Measurements from ENCODE around the gene ETHE1.

ETHE1 gene

DNA sequence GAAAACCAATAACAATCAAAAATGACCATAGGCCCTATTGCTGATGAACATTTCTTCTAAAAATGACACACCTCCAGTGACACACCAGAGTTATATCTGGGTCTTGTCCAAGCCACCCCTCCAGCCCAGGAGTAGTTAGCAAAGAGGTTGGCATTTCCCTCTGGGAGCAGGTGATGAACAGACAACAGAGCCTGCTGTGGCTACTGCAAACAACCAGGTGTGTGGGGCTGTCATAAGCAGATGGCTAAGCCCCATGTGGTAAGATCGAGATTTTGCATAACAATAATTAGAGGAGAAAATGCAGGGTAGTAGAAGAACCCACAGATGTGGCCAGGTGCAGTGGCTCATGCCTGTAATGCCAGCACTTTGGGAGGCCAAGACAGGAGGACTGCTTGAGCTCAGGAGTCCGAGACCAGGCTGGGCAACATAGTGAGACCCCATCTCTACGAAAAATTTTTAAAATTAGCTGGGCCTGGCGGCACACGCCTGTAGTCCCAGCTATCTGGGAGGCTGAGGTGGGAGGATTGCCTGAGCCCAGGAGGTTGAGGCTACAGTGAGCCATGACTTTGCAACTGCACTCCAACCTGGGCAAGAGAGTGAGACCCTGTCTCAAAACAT lies 43.3 kb upstream of the ETHE1 start:
- H3K27ac ChIP-seq: no peak overlapping the region
- TF ChIP-seq, protein P1, sequence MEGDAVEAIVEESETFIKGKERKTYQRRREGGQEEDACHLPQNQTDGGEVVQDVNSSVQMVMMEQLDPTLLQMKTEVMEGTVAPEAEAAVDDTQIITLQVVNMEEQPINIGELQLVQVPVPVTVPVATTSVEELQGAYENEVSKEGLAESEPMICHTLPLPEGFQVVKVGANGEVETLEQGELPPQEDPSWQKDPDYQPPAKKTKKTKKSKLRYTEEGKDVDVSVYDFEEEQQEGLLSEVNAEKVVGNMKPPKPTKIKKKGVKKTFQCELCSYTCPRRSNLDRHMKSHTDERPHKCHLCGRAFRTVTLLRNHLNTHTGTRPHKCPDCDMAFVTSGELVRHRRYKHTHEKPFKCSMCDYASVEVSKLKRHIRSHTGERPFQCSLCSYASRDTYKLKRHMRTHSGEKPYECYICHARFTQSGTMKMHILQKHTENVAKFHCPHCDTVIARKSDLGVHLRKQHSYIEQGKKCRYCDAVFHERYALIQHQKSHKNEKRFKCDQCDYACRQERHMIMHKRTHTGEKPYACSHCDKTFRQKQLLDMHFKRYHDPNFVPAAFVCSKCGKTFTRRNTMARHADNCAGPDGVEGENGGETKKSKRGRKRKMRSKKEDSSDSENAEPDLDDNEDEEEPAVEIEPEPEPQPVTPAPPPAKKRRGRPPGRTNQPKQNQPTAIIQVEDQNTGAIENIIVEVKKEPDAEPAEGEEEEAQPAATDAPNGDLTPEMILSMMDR (IDR thresholded peaks at IDR 0.05): no peak

DNA sequence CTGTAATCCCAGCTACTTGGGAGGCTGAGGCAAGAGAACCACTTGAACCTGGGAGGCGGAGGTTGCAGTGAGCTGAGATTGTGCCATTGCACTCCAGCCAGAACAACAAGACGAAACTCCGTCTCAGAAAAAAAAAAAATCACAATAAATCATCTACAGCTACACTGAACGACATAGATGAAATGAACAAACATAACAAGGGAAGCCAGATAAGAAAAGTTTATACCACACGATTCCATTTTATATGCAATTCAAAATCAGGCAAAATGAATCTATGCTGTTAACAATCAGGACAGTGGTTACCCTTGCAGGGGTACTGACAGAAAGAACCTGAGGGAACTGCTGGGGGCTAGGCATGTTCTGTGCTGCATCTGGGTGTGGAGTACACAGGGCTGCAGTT lies 42.7 kb upstream of the ETHE1 start:
- H3K4me3 ChIP-seq: no peak overlapping the region
- TF ChIP-seq, protein P1 (IDR thresholded peaks at IDR 0.05): no peak
- no peak for DNase-seq (ENCODE audit: low spot score)
- no peak overlapping the region for H3K27ac ChIP-seq

More for the DNA sequence above, 43.3 kb upstream of the ETHE1 start:
- H3K4me3 ChIP-seq: no peak overlapping the region
- DNase-seq (ENCODE audit: low spot score): no peak

DNA sequence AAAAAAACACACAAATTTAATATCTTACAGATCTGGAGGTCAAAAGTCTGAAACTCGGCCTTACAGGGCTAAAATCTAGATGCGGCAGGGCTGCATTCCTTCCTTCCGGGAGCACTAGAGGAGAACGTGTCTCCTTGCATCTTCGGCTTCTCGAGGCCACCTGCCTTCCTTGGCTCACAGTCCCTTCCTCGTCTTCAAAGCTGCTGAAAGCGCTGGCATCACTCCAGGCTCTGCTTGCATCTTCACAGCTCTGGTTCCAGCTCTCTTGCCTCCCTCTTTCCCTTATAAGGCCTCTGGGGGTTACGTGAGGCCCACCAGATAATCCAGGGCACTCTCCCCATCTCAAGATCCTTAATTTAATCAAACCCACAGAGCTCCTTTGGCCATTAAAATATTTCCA lies 37.8 kb upstream of the ETHE1 start:
- TF ChIP-seq, protein P1 (IDR thresholded peaks at IDR 0.05): no peak
- Histone ChIP-seq H3K4me3 (no peak overlapping the region), H3K27ac (no peak overlapping the region)
- no peak for DNase-seq (ENCODE audit: low spot score)

DNA sequence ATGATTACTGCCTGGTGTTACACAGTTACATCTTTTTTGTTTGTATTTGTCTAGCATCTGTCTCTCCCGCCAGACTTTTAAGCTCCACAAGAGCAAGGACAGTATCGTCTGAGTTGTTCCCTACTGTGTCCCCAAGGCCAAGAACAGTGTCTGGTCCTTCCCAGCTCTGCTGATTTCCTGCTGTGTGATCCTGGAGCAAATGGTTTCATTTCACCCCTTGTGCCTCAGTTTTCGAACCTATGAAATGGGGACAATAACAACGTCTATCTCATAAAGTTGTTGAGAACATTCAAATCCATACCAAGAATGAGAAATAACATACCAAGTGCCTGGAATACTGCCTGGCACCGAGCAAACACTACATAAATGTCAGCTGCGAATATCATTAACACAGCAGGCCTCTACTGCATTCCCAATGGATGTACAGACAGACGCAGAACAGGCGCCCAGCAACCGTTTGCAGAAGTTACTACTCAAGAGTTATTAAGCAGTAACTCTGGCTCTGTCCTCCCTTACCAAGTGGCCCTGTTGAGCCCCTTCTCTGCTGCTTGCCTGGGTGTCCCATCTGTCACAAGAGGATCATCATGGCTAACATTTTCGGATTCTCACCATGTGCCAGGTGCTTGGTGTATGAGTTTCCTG lies 36.9 kb upstream of the ETHE1 start:
- peak overlapping the region; percentile 77 for H3K27ac ChIP-seq
- TF ChIP-seq, protein P1 (IDR thresholded peaks at IDR 0.05): no peak
- H3K4me3 ChIP-seq: no peak overlapping the region
- no peak for DNase-seq (ENCODE audit: low spot score)

DNA sequence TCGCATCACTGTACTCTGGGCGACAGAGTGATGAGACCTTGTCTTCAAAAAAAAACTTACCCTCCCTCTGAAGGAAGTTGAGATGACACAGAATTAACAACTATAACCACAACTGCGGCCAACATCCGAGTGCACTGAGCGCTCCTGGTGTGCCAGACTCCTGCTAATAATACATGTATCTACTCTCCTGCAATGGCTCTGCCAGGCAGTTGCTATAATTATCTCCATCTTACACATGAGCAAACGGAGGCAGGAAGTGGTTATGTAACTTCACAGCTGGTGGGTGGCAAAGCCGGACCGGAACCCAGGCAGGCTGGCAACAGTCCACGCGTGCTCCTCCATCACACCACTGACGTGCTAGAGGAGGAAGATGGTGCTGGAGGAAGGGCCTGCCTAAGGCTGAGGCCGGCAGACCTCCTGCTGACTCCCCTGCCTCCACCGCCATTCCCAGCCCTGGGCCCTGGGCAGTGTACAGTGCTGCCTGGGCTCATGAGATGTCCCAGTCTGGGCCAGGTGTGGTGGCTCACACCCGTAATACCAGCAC lies 35.8 kb upstream of the ETHE1 start:
- Histone ChIP-seq H3K27ac (peak overlapping the region; percentile 77), H3K4me3 (no peak overlapping the region)
- TF ChIP-seq, protein P1 (IDR thresholded peaks at IDR 0.05): no peak
- DNase-seq (ENCODE audit: low spot score): no peak

DNA sequence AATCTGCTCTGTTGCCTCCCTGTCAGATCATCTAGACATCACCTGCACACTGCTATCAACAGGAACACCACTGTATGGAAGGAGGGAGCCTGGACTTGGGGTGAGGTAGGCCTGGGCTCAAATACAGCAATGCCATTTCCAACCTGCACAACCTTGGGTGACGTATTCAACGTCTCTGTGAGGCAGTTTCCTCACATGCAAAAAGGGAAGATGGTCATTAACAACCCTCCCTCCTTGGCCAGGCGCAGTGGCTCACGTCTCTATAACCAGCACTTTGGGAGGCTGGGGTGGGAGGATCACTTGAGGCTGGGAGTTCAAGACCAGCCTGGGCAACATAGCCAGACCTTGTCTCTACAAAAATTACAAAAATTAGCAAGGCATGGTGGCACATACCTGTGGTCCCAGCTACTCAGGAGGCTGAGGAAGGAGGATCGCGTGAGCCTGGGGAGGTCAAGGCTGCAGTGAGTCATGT lies 35.3 kb upstream of the ETHE1 start:
- H3K4me3 ChIP-seq: no peak overlapping the region
- TF ChIP-seq, protein P1 (IDR thresholded peaks at IDR 0.05): no peak
- no peak for DNase-seq (ENCODE audit: low spot score)
- H3K27ac ChIP-seq: peak overlapping the region; percentile 77
